NCI-H1092 (cell line): Measurements from ENCODE around the gene ANKZF1.

Experiments used
- DNase-seq: peaks from one replicate; lab custom pipeline; 2025; lab: John Stamatoyannopoulos, UW

The ANKZF1 gene

DNA sequence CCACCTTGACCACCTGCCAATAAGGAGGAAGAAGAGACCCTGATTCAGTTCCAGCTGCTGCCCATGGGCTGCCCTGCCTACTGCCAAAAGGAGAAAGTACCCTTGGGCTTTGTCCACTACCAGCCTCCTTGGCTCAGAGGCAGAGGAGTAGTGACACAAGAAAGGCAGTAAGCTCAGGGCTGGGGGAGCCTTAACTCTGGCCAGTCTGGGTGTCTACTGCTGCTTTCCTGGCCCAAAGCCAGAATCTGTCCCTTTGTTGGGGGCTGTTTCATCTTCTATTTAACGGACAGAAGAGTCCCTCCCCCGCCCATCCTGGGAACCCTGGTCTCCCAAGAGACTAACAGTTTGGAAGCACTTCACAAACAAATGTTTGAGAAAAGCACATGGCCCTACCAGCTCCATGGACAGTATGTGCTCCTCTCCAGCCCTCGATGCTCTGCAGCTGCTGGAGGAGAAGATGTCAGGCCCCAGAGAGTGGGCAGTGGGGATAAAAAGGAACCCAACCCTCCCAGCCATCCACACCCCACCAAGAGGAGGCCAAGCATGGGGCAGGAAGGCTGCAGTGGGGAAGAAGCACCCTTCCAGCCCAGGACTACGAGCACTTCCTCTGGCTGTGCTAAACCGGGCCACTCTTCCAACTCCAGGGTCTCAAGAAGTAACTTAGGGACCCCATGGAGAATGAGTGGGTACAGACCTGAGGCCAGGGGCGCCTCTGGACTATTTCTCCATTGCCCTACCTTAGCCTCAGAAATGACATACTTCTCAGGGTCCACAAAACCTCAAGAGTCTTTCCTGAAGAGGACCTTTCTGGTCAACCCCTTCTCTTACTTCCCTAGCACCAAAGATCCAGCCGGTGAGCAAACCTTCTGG is 1.3 kb upstream of the ANKZF1 start:
- DNase-seq: no peak

DNA sequence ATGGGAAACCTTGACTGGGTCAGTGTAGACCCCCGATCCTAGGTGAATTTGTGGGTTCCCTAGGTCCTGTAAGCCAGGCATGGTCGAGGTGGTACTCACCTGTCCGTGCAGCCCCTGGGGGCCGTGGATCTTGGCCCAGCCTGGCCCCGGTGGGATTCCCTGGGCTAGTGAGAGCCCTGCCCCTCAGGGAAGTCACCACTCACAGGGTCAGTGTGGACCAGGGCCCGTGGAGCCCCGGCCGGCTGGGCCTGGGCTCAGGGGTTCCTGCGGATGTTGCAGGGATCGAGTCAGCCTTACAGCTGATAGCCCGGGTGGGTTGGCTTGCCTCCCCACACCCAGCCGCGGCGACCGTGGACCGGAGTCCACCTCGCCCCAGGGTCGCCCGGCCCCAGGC is 698 bp upstream of the ANKZF1 start:
- no peak for DNase-seq

DNA sequence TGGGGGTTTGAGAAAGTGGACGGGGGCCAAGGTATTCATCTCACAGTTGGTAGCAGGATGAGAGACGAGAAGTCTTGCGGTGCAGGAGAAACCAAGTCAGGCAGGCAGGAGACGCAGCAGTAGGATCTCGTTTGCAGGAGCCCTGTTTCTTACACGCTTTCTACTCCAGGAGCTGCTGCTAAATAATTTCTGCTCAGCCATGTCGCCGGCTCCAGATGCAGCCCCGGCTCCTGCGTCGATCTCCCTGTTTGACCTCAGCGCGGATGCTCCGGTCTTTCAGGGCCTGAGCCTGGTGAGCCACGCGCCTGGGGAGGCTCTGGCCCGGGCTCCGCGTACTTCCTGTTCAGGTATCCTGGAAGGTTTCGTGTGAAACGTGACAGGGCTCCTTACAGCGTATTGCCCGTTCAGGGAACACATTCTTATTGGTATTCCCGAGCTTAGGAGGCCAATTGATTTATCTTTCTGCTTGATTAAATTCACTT is 494 bp downstream of the ANKZF1 start:
- no peak for DNase-seq

DNA sequence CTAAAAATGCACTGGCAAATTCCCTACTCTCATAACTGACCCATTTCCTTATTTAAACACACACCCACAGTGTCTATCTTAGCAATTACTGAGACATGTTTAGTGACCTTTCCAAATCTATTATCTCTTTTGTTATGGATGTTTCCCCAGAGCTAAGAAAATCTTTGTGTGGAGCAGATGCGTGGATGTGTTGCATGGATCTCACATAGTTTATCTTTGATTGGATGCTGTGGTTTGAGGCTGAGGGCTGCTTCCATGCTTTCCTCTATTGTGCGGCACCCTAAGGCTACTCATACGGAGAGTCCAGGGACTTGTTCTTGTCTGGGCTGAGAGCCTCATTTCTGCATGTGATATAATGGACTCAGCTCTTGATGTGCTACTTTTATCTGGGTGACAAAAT is 4.7 kb downstream of the ANKZF1 start:
- DNase-seq: no peak

DNA sequence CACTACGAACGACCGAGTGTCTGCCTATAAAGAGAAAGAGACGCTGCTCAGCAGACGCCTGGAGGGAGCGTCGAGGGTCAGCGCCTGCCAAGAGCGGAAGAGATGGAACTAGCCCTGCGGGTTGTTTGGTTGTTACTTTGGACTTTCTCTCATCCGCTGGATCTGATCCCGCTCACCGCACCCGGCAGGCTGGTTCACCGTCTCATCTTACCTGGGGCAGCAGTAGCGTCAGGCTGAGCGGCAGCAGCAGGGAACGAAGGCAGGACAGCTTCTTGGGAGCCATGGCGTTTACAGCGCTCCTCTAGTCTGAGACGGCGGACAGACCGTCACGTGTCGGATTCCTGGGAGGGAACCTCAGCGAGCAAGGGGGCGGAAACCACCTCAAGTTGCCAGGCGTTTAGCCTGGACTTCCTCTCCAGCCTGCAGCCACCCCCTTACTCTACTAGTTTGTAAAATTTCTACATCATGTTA is 13.7 kb downstream of the ANKZF1 start:
- no peak for DNase-seq

DNA sequence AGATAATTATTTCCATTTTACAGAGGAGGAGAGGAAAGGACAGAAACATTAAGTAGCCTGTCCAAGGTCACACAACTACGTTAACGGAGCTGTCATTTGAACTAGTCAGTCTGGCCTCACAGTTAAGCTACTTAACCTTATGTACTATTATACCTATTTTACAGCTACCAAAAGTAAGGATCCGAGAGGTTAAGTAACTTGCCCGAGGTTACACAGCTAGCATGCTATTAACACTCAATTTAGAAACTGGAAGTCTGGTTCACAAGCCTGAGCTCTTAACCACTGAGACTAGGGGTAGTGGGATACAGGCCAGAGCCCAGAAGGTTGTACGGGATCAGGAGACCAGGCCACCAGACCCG is 15.2 kb downstream of the ANKZF1 start:
- DNase-seq: no peak

DNA sequence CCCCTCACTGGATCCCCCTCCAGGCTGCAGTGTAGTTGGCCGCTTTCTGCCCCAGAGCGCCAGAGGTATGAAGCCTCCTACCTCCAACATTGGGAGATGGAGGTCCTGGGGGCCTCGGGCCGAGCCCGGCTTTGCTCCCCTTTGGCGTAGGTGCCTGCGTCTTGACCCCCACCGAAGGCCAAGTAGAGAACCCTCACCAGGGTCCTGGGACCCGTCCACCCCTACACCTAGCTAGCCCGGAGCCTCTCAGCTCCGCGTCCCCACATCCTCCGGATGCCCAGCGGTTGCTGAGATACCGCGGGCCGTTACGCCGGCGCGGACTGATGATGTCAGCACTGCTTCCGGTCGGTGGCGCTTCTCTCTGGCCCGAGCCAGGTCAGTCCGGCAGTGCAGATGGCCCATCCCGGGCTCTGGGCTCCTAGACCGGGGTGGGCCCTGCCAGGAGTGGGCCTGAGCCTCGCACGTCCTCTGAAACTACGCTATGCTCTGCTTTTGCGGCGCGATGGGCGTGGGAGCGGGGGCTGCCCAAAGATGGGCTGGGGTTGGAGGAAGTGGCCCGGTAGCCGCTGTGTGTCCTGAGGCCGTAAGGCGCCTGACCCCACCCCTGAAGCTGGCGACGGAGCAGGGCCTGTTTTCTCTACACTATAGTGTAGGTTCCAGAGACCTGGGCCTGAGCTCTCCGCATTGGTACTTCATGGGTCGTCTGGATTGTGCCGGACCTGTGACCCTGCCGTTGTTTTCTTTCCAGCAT is 15.7 kb downstream of the ANKZF1 start, which contains the start of the genes GLB1L and STK16:
Gene GLB1L (minus strand): TSS at position 297 of the 751 bp plus-strand sequence. CDS start 1,871 bp downstream, outside the sequence.
Gene STK16 (plus strand): TSS at position 332 of the 751 bp plus-strand sequence. CDS start 521 bp downstream, outside the sequence.
- peak; percentile 73 for DNase-seq

DNA sequence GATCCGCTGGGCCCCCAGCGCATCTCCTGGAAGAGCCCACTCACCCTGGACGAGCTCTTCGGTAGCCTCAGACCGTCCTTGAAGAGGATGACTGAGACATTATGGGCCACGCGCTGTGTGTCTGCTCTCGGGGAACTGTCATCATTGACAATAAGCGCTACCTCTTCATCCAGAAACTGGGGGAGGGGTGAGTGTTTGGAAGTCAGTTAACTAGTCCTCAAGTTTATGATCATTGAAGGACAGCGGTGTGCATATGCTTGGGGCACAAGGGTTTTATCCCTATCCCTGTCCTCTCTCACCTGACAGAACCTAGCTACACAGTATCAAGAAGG is 16.3 kb downstream of the ANKZF1 start:
- no peak for DNase-seq

DNA sequence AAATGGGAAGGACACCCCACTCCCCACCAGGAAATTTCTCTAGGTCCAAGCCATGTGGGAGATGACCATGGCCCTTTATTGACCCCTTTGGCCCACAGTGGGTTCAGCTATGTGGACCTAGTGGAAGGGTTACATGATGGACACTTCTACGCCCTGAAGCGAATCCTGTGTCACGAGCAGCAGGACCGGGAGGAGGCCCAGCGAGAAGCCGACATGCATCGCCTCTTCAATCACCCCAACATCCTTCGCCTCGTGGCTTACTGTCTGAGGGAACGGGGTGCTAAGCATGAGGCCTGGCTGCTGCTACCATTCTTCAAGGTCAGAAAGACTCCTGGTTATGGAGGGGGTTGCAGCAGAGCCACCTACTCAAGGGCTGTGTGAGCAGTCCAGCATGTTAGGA is 17.0 kb downstream of the ANKZF1 start:
- no peak for DNase-seq

DNA sequence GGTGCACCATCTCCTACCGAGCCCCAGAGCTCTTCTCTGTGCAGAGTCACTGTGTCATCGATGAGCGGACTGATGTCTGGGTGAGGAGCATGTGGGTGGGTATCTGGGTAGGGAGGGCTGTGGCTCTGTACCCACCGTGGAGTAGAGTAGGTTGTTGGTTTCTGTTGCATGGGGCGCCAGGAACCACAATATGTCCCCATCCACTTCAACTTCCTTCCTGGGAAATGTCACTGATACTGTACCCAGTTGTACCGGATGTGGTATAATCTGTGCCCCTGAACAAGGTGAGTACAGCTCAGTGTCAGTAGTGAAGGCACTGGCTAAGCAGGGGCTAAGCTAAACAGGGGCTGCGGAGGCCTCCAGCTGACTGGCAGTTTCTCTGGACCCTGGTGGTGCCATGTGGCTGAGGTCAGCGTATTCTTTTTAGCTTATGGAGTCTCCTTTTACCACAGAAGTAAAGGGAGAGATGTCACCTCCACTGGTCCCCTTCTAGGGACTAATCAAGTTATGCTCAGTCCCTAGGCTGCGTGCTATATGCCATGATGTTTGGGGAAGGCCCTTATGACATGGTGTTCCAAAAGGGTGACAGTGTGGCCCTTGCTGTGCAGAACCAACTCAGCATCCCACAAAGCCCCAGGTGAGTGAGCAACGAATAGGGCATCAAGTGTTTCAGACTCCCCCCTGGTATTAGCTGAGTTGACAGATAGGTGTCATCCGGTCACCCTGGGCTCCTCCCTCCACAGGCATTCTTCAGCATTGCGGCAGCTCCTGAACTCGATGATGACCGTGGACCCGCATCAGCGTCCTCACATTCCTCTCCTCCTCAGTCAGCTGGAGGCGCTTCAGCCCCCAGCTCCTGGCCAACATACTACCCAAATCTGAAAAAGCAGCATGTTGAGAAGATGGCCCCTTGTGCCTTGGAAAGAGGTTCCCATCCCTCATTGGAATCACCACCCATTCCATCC is 18.4 kb downstream of the ANKZF1 start:
- no peak for DNase-seq

DNA sequence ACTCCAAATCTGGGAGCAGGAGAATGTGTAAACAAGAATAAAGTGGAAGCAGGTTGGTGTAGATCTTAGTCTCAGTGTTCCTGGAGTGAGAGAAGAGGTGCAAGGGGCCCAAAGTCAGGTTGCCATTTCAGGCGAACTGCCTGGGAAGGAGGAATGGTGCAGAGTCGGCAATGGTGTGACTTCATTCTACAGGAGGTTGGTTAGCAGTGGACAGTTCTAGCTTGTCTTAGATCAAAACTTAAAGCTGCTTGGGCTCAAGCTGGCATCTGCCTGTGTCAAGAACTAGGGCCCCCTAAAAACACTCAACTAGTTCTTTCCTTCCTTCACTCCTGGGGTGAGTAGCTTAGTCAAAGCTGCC is 19.2 kb downstream of the ANKZF1 start:
- no peak for DNase-seq

DNA sequence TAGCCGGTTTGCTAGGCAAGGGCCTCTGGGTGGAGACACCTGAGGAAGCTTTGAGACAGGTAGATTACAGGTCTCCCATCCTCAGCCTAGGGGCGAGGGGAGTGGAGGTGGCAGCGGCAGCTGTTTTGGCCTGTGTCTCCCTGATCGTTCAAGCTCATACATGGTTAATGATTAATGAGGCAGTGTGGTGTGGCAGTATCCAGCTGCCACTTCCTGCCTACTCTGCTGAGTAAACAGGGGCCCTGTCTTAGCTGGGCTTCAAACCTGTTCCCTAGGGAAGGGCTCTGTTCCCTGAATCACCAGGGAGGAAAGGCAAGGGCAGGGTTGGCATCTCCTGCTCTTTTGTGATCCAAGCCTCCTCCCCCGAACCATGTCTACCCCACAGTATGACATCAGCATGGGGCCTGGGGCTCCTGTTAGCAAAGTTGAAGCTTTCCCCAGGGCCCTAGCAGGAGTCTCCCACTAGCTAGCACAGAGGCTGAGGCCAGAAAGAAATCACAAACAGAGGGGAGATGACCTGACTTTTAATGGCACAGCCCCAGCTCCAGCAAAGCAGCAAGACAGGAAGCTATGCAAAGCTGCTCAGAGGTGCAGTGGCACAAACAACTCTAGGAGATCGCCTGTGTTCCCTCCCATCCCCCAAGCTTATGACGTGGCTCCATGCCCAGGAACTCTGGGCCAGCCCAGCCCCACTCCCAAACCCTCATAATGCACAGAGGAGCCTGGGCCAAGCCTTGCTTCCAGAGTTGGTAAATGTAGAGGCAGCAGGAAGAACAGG is 19.8 kb downstream of the ANKZF1 start:
- peak; percentile 10 for DNase-seq

DNA sequence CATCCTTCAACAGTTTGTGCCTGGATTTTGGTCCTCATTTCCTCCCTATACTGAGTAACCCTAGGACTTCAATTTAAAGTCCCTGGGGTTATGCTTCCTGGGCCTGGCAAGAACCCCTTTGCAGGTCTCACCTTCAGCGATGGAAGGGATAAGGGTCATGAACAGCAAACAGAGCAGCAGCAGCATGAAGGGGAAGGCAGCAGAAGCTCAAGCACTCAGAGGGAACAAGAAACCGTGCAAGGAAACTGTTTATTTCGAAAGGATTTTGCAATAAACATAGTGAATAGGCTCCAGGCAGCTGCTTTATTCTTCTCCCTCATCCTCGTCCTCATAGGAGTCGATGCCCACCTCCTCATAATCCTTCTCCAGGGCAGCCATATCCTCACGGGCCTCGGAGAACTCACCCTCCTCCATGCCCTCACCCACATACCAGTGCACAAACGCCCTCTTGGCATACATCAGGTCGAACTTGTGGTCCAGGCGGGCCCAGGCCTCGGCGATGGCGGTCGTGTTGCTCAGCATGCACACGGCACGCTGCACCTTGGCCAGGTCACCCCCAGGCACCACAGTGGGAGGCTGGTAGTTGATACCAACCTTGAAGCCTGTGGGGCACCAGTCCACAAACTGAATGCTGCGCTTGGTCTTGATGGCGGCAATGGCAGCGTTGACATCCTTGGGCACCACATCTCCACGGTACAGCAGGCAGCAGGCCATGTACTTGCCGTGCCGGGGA is 20.6 kb downstream of the ANKZF1 start:
- no peak for DNase-seq

DNA sequence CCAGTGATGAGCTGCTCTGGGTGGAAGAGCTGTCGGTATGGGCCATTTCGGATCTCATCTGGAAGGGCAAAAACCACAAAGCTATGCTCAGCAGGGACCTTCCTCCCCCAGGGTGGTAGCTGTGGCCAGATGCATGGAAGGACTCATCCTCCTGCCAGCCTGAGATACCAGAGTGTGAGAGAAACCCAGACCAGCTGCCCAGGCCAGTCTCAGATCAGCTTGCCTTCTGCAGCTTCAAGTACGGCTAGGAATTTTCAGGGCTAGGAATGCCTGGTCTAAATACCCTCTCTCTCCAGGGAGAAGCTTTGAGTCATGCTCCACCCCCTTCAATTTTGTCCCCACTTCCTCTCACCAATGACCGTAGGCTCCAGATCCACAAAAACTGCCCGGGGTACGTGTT is 22.1 kb downstream of the ANKZF1 start:
- no peak for DNase-seq

DNA sequence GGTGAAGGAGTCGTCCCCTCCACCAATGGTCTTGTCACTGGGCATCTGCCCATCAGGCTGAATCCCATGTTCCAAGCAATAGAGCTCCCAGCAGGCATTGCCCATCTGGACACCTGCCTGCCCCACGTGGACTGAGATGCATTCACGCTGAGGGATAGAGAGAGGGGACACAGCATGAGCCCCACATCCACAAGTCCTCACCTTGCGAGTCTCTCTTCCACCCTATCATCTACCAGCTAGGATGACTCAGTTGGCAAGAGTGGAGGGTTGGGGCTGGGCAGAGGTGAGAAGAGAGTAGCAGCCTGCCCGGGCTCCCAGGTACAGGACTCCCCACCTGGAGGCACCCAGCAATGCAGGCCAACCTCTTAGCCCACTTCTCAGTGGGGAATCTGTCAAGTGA is 22.5 kb downstream of the ANKZF1 start:
- DNase-seq: no peak

DNA sequence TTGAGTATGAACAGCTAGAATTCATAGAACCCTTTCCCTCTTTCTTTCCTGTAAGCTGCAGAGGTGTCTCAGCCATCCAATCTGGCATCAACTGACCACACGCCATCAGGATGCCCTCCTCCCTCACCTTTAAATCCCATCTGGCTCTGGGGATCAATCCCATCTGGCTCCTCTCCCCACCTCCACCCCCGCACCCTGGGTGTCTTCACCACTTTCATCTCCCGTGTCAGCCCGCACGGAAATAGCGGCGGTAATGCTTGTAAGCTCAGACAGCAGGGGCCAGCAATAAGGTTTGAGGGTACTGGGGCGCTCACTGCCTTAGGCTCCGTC is 22.9 kb downstream of the ANKZF1 start:
- DNase-seq: no peak

DNA sequence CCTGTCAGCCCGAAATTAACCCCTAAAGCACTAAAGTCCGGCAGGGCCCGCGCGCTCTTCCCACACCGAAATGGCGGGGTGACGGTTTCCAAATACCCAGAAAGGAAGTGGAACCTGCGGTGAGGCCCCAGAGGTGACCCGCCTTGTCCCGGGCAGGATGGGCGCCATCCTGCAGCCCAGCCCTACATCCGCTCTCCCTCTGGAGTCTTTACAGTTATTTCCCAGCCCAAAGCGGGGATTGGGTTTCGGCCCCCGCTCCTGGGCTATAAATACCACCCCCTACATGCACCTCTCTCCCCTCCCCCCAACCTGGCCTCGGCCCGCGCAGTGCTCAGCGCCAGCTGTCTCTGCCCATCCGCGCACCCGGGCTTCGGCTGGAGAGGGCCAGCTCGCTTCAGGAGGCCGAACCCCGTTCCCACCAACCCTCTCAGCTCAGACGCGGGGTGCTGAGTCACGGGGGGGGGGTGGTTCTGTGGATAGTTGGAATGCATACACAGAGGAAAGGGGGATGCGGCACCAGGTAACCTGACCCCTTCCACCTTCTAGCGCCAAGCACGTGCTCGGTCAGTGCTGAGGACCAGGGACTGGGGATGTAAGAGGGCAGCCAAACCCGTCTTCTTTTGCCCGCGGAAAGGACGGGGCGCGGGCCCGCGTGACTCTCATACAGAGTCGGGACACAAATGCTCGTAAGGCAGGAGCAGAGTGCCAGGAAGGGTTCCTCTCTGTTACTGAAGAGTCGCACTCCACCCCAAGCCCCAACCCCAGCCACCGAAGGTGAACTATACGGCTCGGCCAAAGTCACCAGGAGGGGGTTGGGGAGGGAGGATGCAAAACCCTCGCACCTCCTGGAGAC is 23.5 kb downstream of the ANKZF1 start, which contains the start of gene TUBA4B:
Gene TUBA4B (plus strand): TSS at position 344 of the 853 bp plus-strand sequence. CDS start 165 bp downstream, at position 509.
- no peak for DNase-seq

DNA sequence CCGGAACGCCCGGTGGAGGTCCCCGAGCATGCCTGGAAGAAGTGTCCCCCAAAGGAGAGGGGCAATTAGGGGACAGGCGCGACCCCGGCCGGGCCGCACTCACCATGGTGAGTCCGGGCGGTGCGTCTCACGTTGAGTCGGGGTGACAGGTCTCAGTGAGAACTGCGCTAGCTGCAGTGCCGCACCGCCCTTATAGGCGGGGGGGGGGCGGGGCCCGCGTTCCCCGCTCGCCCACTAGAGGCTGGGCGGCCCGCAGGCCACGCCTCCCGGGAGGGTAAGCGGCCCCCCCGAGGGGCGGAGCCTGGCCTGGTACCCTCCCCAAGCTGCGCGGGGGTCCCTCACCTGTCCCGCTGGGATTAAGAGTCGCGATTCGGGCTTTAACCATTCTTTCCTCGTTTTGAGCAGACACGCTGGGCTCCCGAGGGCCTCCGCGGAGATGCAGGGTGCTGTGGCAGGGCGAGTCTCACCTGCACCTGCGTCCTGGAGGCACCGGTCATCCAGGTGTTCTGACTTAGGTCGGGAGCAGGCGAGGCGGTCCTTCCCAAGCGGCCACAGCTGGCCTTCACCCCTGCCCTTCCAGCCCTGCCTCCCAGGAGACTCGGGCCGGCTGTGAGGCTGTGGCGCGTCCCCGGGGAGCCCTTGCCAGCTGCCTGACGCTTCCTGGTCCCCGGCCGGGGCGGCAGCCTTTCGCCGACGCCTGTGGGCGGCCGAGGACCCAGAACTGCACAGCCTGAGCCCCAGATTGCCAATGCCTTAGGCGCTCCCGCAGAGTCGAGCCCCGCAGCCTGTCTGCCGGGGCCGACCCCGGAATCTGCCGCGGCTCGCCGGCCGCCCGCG is 24.4 kb downstream of the ANKZF1 start, which contains the start of gene TUBA4A:
Gene TUBA4A (minus strand): TSS at position 166 of the 837 bp plus-strand sequence. CDS start 60 bp downstream, at position 106.
- peak; percentile 44 for DNase-seq
